ENCODE results near the gene CCDC160.
"Not testable (repeated sequence)": the region's sequence is repeated elsewhere in the genome, so short reads cannot be mapped to it uniquely, and the experiment has no call there.

Gene CCDC160

GRCh38 chrX:134236626-134237614, at the start of gene CCDC160:
Gene CCDC160 (plus strand): TSS chrX:134237182. CDS start chrX:134244801, 7,619 bp downstream.
- peak; percentile 4 for DNase-seq (ENCODE audit: low read depth)

- DNase-seq (ENCODE audit: low read depth), result no peak
Observed at GRCh38 chrX:134191281-134191680, 45.7 kb upstream of the CCDC160 start.

GRCh38 chrX:134194915-134195314, 42.1 kb upstream of the CCDC160 start:
- DNase-seq (ENCODE audit: low read depth), result no peak

GRCh38 chrX:134202561-134202960, 34.4 kb upstream of the CCDC160 start:
- DNase-seq (ENCODE audit: low read depth), result no peak

- no peak for DNase-seq (ENCODE audit: low read depth)
Observed at GRCh38 chrX:134206221-134206620, 30.8 kb upstream of the CCDC160 start.

GRCh38 chrX:134210465-134210864, 26.5 kb upstream of the CCDC160 start:
- no peak for DNase-seq (ENCODE audit: low read depth)

- no peak for DNase-seq (ENCODE audit: low read depth)
Observed at GRCh38 chrX:134235236-134235635, 1.7 kb upstream of the CCDC160 start.

- not testable (repeated sequence) for DNase-seq (ENCODE audit: low read depth)
Observed at GRCh38 chrX:134238144-134238543, 1.2 kb downstream of the CCDC160 start.

- no peak for DNase-seq (ENCODE audit: low read depth)
Observed at GRCh38 chrX:134239016-134239415, 2.0 kb downstream of the CCDC160 start.

- DNase-seq (ENCODE audit: low read depth), result no peak
Observed at GRCh38 chrX:134240209-134240608, 3.2 kb downstream of the CCDC160 start.

GRCh38 chrX:134241960-134242619, 5.1 kb downstream of the CCDC160 start:
- DNase-seq (ENCODE audit: low read depth), result no peak

- peak; percentile 48 for DNase-seq (ENCODE audit: low read depth)
Observed at GRCh38 chrX:134244043-134244442, 7.1 kb downstream of the CCDC160 start.

GRCh38 chrX:134246282-134246681, 9.3 kb downstream of the CCDC160 start:
- DNase-seq (ENCODE audit: low read depth), result no peak

- no peak for DNase-seq (ENCODE audit: low read depth)
Observed at GRCh38 chrX:134247492-134247891, 10.5 kb downstream of the CCDC160 start.

GRCh38 chrX:134249241-134249640, 12.3 kb downstream of the CCDC160 start:
- DNase-seq (ENCODE audit: low read depth), result no peak

- DNase-seq (ENCODE audit: low read depth), result no peak
Observed at GRCh38 chrX:134251241-134251640, 14.3 kb downstream of the CCDC160 start.

- no peak for DNase-seq (ENCODE audit: low read depth)
Observed at GRCh38 chrX:134254511-134254910, 17.5 kb downstream of the CCDC160 start.

GRCh38 chrX:134255555-134255954, 18.6 kb downstream of the CCDC160 start:
- DNase-seq (ENCODE audit: low read depth), result no peak

- DNase-seq (ENCODE audit: low read depth), result no peak
Observed at GRCh38 chrX:134256684-134257083, 19.7 kb downstream of the CCDC160 start.

GRCh38 chrX:134258202-134258601, 21.2 kb downstream of the CCDC160 start:
- DNase-seq (ENCODE audit: low read depth), result no peak

- DNase-seq (ENCODE audit: low read depth), result not testable (repeated sequence)
Observed at GRCh38 chrX:134285934-134286333, 49.0 kb downstream of the CCDC160 start.

- DNase-seq (ENCODE audit: low read depth), result no peak
Observed at GRCh38 chrX:134287346-134287745, 50.4 kb downstream of the CCDC160 start.

GRCh38 chrX:134294548-134294947, 57.6 kb downstream of the CCDC160 start:
- DNase-seq (ENCODE audit: low read depth), result peak; percentile 7
